ENCODE data around the gene ITGAV. TPM values are rescaled to one million over a fixed set of nuclear protein-coding genes. Genes with fewer than 3 reads are reported as not detected.

ITGAV gene
- total RNA-seq, 2 donors from 2014 or later = 11.2 to 11.8 TPM

DNA sequence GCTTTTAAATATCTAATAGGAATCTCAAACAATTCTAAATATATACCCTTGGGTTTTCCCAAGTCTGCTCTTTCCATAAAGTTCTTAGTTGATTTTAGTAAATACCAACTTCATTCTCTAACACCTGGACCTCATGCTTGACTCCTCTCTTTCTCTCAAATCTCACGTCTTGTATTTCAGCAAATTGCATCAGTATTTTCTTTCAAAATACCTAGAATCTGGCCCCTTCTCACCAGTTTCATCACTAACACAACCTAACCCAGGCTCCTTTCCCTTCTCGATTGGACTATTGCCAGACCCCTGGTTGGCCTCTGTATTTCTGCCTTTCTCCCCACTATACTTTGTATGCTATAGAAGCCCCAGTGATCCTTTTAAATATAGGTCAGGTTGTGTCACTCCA lies 81.0 kb downstream of the ITGAV start:
- ATAC-seq (replicated peaks in 1 of 2) = no peak
- peaks cover 2 to 3% of the 10 kb centered on the region in 2 donors for H3K9me3 Mint-ChIP-seq
- H3K27me3 Mint-ChIP-seq (ENCODE audit: low read depth) = no peaks in the 10 kb centered on the region
- H3K36me3 Mint-ChIP-seq (ENCODE audit: insufficient read depth in 2 of 2) = peaks cover 19 to 42% of the 10 kb centered on the region in 2 donors
- DNase-seq = no peak
- peak overlapping the region; percentile 25 for H3K27ac Mint-ChIP-seq
- H3K4me1 Mint-ChIP-seq (ENCODE audit: low read depth) = peaks cover 6% of the 10 kb centered on the region
- H3K4me3 Mint-ChIP-seq = no peak overlapping the region

DNA sequence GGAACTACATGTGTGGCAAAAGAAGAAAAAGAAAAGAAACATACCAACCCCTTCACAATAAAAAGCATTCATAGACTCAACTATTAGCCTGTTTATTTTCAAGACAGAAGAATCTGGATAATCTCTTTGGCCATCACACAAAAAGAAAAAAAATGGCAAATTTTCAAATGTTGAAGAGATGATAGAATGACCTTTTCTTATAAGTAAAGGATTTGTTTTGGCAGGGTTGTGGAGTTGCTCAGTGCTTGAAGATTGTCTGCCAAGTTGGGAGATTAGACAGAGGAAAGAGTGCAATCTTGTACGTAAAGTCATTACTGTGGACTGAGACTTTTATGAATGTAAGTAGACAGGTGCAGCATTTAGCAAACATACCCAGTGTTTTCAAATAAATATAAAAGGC lies 85.5 kb downstream of the ITGAV start:
- H3K27ac Mint-ChIP-seq = no peak overlapping the region
- H3K4me1 Mint-ChIP-seq (ENCODE audit: low read depth) = peaks cover 6% of the 10 kb centered on the region
- H3K9me3 Mint-ChIP-seq = peaks cover 2 to 3% of the 10 kb centered on the region in 2 donors
- H3K27me3 Mint-ChIP-seq (ENCODE audit: low read depth) = no peaks in the 10 kb centered on the region
- DNase-seq = no peak
- H3K4me3 Mint-ChIP-seq = no peak overlapping the region
- H3K36me3 Mint-ChIP-seq (ENCODE audit: insufficient read depth in 2 of 2) = peaks cover 17 to 35% of the 10 kb centered on the region in 2 donors
- no peak for ATAC-seq (replicated peaks in 1 of 2)

DNA sequence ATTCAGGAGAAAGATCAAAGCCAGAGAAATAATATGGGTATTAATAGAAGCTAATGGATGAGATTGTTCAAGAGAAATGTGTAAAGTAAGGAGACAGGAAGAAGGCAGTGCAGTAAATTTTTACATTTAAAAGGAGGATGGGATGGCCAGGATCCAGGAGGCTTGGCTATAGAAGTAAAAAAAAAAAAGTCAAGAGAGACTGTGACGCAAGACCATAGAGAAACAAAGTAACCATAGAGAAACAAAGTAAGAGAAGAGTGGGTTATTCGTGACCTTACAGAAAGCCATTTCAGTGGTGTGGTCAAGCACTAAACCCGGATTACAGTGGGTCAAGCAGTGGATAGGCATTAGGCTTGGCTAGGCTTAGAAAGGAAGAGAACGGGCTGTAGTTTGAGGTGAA lies 93.5 kb downstream of the ITGAV start:
- DNase-seq (no peak), ATAC-seq (replicated peaks in 1 of 2) (no peak)
- H3K27me3 Mint-ChIP-seq (ENCODE audit: low read depth) = peaks cover 5% of the 10 kb centered on the region
- H3K9me3 Mint-ChIP-seq = peaks cover 5 to 8% of the 10 kb centered on the region in 2 donors
- peaks cover 4 to 5% of the 10 kb centered on the region in 2 donors for H3K36me3 Mint-ChIP-seq (ENCODE audit: insufficient read depth in 2 of 2)
- H3K27ac Mint-ChIP-seq = no peak overlapping the region
- no peak overlapping the region for H3K4me3 Mint-ChIP-seq
- no peaks in the 10 kb centered on the region for H3K4me1 Mint-ChIP-seq (ENCODE audit: low read depth)

DNA sequence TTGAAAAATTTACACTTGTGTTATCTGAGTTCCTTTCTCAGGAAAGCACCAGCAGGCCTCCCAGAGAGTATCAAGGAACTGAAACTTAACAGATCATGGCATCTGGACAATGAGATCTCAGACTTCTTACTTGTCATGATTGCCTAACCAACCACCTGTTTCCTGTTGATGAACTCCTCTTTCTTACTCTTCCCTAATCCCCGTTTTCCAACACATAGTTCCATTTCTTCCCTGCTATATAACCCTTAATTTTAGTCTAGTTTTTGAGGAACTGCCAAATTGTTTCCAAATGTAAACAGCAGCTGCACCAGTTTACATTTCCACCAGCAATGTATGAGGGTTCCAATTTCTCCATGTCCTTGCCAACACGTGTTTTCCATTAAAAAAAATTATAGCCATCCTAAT lies 98.0 kb downstream of the ITGAV start:
- no peak for ATAC-seq (replicated peaks in 1 of 2)
- no peak overlapping the region for H3K27ac Mint-ChIP-seq

DNA sequence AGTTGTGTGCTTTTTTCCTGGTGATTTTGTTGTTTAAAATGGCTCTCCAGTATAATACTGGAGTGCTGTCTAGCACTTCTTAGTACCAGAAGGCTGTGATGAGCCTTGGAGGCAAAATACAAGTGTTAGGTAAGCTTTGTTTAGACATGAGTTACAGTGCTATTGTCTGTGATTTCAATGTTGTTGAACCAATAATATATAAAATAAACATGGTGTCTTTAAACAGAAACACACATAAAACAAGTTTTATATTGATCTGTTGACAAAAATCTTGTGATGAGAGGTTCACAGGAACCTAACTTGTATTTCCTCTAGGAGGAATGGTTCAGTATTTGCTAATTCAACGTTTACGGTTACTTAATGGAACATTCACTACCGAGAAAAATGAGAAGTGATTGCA lies 99.0 kb downstream of the ITGAV start:
- no peak overlapping the region for H3K27ac Mint-ChIP-seq
- peaks cover 3 to 8% of the 10 kb centered on the region in 2 donors for H3K9me3 Mint-ChIP-seq
- H3K4me3 Mint-ChIP-seq = no peak overlapping the region
- peaks cover 38% of the 10 kb centered on the region for H3K27me3 Mint-ChIP-seq (ENCODE audit: low read depth)
- DNase-seq (no peak), ATAC-seq (replicated peaks in 1 of 2) (no peak)
- peaks cover 4 to 5% of the 10 kb centered on the region in 2 donors for H3K36me3 Mint-ChIP-seq (ENCODE audit: insufficient read depth in 2 of 2)
- no peaks in the 10 kb centered on the region for H3K4me1 Mint-ChIP-seq (ENCODE audit: low read depth)

More for the DNA sequence above, 98.0 kb downstream of the ITGAV start:
- peaks cover 31% of the 10 kb centered on the region for H3K27me3 Mint-ChIP-seq (ENCODE audit: low read depth)
- no peak for DNase-seq
- no peak overlapping the region for H3K4me3 Mint-ChIP-seq
- H3K4me1 Mint-ChIP-seq (ENCODE audit: low read depth) = no peaks in the 10 kb centered on the region
- H3K9me3 Mint-ChIP-seq = peaks cover 5 to 8% of the 10 kb centered on the region in 2 donors
- H3K36me3 Mint-ChIP-seq (ENCODE audit: insufficient read depth in 2 of 2) = peaks cover 4 to 5% of the 10 kb centered on the region in 2 donors

DNA sequence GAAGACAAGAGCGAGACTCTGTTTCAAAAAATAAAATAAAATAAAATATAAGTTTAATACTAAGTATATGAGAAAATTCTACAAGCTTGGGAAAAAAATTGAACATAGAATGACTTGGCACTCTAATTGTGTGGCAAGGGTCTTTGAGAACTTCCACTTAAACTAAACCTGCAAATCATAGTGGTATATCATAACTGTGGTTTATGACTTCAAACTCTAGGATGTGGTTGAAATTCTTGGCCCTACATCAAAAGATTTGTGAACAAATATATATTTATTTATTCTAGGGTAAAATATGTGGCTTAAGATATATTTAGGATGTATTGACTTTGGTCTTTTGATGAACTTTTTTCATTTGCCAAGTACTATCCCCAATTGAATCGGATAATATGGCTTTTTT lies 100.9 kb downstream of the ITGAV start:
- Mint-ChIP-seq H3K27me3 (ENCODE audit: low read depth) (peaks cover 51% of the 10 kb centered on the region), H3K27ac (no peak overlapping the region), H3K4me1 (ENCODE audit: low read depth) (peaks cover 6% of the 10 kb centered on the region), H3K9me3 (peaks cover 3 to 8% of the 10 kb centered on the region in 2 donors), H3K4me3 (no peak overlapping the region), H3K36me3 (ENCODE audit: insufficient read depth in 2 of 2) (peaks cover 5 to 6% of the 10 kb centered on the region in 2 donors)
- DNase-seq = no peak
- ATAC-seq (replicated peaks in 1 of 2) = no peak

DNA sequence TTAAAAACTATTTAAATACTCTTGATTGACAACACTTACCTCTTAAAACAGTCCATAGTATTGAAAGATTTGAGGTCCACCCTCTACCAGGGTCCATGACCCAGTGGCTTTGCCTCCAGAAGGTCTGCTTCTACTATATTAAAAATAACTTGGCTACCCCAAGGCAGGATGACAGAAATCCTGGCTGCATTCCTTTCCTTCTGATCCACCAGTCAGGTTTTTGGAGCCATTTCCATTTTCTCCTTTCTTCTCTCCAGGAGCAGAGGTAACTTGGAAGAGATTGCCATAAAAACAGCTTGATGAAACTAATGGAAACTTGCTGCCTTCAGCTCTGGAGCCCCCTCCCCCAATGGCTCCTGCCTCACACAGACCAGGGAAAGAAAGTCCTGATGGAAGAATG lies 101.4 kb downstream of the ITGAV start:
- peaks cover 5 to 6% of the 10 kb centered on the region in 2 donors for H3K36me3 Mint-ChIP-seq (ENCODE audit: insufficient read depth in 2 of 2)
- no peak overlapping the region for H3K4me3 Mint-ChIP-seq

DNA sequence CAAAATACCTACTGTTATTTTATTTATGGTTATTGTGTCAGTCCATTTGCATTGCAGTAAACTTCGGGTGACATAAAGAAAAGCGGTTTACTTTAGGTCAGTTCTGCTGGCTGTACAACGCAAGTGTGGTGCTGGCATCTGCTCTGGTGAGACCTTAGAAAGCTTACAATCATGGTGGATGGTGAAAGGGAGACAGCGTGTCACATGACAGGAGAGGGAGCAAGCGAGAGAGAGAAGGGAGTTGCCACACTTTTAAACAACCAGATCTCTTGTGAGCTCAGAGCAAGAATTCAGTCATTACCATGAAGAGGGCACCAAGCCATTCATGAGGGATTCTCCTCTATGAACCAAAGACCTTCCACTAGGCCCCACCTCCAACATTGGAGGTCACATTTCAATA lies 102.0 kb downstream of the ITGAV start:
- ATAC-seq (replicated peaks in 1 of 2) = no peak
- Mint-ChIP-seq H3K4me1 (ENCODE audit: low read depth) (peaks cover 6% of the 10 kb centered on the region), H3K4me3 (no peak overlapping the region), H3K9me3 (peaks cover 3 to 8% of the 10 kb centered on the region in 2 donors), H3K27me3 (ENCODE audit: low read depth) (peaks cover 61% of the 10 kb centered on the region), H3K27ac (no peak overlapping the region), H3K36me3 (ENCODE audit: insufficient read depth in 2 of 2) (peaks cover 5 to 6% of the 10 kb centered on the region in 2 donors)
- DNase-seq = no peak

More for the DNA sequence above, 101.4 kb downstream of the ITGAV start:
- H3K27ac Mint-ChIP-seq = no peak overlapping the region
- peaks cover 54% of the 10 kb centered on the region for H3K27me3 Mint-ChIP-seq (ENCODE audit: low read depth)
- DNase-seq (no peak), ATAC-seq (replicated peaks in 1 of 2) (no peak)
- H3K9me3 Mint-ChIP-seq = peaks cover 3 to 8% of the 10 kb centered on the region in 2 donors
- H3K4me1 Mint-ChIP-seq (ENCODE audit: low read depth) = peaks cover 6% of the 10 kb centered on the region

DNA sequence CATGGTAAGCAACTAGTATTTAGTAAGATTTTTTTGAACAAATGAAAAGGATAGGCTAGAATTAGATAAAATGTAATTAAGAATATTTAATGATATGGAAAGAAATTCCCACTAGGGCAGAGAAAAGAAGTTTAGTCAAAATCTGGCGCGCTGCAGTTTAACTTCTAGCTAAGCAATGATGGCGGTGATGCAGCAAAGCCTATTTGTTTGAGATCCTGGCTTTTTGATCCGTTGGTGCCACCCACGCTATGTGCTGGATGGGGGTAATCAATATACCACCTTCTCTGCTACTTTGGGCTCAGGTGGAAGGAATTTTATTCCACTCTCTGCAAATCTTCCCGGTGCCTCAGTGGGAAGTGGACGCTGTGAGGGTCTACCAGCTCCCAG lies 103.6 kb downstream of the ITGAV start:
- H3K27ac Mint-ChIP-seq = no peak overlapping the region

DNA sequence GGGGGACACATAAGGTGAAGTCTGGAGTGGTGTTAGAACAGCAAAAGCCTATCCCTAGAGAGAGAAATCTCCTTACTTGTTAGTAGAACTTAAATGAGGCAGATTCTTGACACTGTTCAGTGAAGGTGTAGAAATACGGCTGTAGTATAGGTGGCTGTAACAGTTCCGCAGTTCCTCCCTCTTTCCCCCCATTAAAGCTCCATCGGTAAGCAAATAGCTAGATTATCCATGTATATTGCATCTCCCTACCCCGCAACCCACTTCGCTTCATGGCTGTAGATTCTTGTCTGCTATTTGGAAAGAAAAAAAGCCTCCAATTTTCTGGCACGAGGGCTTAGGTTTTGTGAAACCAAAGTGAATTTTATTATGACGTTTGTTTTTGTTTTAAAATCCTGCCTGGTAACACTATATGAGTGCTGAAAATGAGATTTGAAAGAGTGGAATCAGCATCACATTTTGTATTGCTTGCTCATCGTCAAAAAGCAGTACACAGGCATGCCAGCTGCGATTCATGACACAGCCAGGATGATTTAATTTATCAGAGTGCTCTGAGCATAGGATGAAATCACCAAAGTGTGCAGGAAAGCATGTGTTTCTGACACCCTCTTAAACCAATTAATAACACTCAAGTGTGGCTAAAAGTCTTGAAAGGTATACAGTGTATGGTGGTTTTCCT lies 105.4 kb downstream of the ITGAV start:
- Mint-ChIP-seq H3K27me3 (ENCODE audit: low read depth) (peaks cover 71% of the 10 kb centered on the region), H3K27ac (no peak overlapping the region), H3K9me3 (no peaks in the 10 kb centered on the region), H3K4me3 (peak overlapping the region in 1 of 2 donors; percentile 87), H3K4me1 (ENCODE audit: low read depth) (peaks cover 6% of the 10 kb centered on the region), H3K36me3 (ENCODE audit: insufficient read depth in 2 of 2) (peaks cover 0 to 2% of the 10 kb centered on the region in 2 donors)
- ATAC-seq (replicated peaks in 1 of 2) (peak in 1 of 2 donors; percentile 23), DNase-seq (no peak)

More for the DNA sequence above, 103.6 kb downstream of the ITGAV start:
- peak overlapping the region; percentile 85 to 87 for H3K4me3 Mint-ChIP-seq
- DNase-seq (no peak), ATAC-seq (replicated peaks in 1 of 2) (no peak)
- no peaks in the 10 kb centered on the region for H3K9me3 Mint-ChIP-seq
- peaks cover 0 to 2% of the 10 kb centered on the region in 2 donors for H3K36me3 Mint-ChIP-seq (ENCODE audit: insufficient read depth in 2 of 2)
- H3K27me3 Mint-ChIP-seq (ENCODE audit: low read depth) = peaks cover 61% of the 10 kb centered on the region
- peaks cover 6% of the 10 kb centered on the region for H3K4me1 Mint-ChIP-seq (ENCODE audit: low read depth)

DNA sequence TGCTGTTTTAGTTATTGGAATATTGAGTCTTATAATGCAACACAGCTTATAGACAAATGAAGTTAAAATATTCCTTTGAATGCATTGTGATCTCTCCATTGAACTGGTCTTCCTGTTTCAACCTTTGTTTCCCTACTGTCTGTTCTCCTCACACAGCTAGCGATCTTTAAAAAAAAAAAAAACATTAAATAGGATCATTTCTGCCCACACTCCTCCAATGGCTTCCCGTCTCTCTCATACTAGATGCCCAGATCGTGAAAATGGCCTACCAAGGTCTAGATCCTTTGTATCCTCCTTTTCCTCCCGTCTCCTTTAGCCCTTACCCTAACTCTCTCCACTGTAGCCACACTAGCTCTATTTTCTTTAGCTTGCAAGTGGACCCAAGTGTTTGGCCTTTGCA lies 106.4 kb downstream of the ITGAV start:
- DNase-seq (no peak), ATAC-seq (replicated peaks in 1 of 2) (no peak)
- Mint-ChIP-seq H3K4me1 (ENCODE audit: low read depth) (peaks cover 6% of the 10 kb centered on the region), H3K9me3 (no peaks in the 10 kb centered on the region), H3K27ac (no peak overlapping the region), H3K27me3 (ENCODE audit: low read depth) (peaks cover 69% of the 10 kb centered on the region), H3K4me3 (no peak overlapping the region), H3K36me3 (ENCODE audit: insufficient read depth in 2 of 2) (peaks cover 0 to 2% of the 10 kb centered on the region in 2 donors)

DNA sequence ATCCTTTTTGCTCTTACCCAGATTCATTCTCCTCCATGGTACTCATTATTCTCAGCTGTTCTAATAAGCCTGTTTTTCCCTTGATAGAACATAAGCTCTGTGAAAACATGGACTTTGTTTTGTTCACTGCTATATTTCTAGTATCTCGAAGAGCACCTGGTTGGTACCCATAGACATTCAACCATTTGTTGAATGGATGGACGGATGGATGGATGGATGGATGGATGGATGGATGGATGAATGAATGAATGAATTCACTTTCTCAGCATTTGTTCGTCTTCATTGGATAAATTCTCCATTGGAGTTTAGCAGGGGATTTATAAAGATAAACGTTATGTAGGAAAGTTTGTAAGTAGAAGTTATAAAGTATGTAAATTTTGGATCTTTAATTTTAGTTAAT lies 106.9 kb downstream of the ITGAV start:
- DNase-seq (no peak), ATAC-seq (replicated peaks in 1 of 2) (no peak)
- H3K36me3 Mint-ChIP-seq (ENCODE audit: insufficient read depth in 2 of 2) = peaks cover 0 to 2% of the 10 kb centered on the region in 2 donors
- peaks cover 64% of the 10 kb centered on the region for H3K27me3 Mint-ChIP-seq (ENCODE audit: low read depth)
- no peak overlapping the region for H3K27ac Mint-ChIP-seq
- H3K9me3 Mint-ChIP-seq = no peaks in the 10 kb centered on the region
- H3K4me3 Mint-ChIP-seq = no peak overlapping the region
- peaks cover 6% of the 10 kb centered on the region for H3K4me1 Mint-ChIP-seq (ENCODE audit: low read depth)

DNA sequence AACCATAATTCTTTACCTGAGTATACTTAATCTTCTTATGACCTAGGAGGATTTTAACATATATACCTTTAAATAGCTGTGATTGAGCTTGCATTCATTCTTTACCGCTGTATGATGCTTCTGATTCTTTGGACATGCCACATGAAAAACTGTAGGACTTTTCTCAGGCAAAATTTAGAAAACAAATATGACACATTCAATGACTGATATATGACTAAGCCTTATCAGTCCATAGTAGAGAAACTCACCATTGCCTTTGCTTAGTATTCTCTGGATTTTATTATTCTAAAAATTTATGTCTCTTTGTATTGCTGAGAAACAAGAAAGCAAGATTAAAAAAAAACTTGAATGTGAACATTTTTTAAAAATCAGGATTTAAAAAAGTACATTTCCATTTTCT lies 107.7 kb downstream of the ITGAV start:
- no peak for DNase-seq
- Mint-ChIP-seq H3K27ac (no peak overlapping the region), H3K27me3 (ENCODE audit: low read depth) (peaks cover 57% of the 10 kb centered on the region), H3K36me3 (ENCODE audit: insufficient read depth in 2 of 2) (peaks cover 0 to 2% of the 10 kb centered on the region in 2 donors), H3K9me3 (no peaks in the 10 kb centered on the region), H3K4me3 (no peak overlapping the region), H3K4me1 (ENCODE audit: low read depth) (peaks cover 6% of the 10 kb centered on the region)
- ATAC-seq (replicated peaks in 1 of 2) = no peak

DNA sequence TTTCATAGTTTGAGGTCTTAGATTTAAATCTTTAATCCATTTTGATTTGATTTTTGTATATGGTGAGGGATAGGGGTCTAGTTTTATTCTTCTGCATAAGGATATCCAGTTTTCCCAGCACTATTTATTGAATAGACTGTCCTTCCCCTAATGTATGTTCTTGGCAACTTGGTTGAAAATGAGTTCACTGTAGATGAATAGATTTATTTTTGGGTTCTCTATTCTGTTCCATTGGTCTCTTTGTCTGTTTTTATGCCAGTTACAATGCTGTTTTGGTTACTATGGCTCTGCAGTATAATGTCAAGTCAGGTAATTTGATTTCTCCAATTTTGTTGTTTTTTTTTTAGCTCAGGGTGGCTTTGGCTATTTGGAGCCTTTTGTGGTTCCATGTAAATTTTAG lies 109.9 kb downstream of the ITGAV start:
- ATAC-seq (replicated peaks in 1 of 2) (no peak), DNase-seq (no peak)
- peaks cover 41% of the 10 kb centered on the region for H3K27me3 Mint-ChIP-seq (ENCODE audit: low read depth)
- H3K4me1 Mint-ChIP-seq (ENCODE audit: low read depth) = peaks cover 4% of the 10 kb centered on the region
- no peak overlapping the region for H3K4me3 Mint-ChIP-seq
- no peaks in the 10 kb centered on the region for H3K9me3 Mint-ChIP-seq
- H3K36me3 Mint-ChIP-seq (ENCODE audit: insufficient read depth in 2 of 2) = no peaks in the 10 kb centered on the region
- H3K27ac Mint-ChIP-seq = no peak overlapping the region
